Measurements from ENCODE around the gene LONP1. TPM values are rescaled to one million over a fixed set of nuclear protein-coding genes. Genes with fewer than 3 reads are reported as not detected.

Gene LONP1
- polyA plus RNA-seq, 3 donors = 12.1 to 37.2 (median 13.8) TPM

- Histone ChIP-seq H3K4me2 (replicated peaks; ENCODE audit: extremely low read depth, low read length, poor library complexity, severe bottlenecking) (peak overlapping the region; percentile 92), H3K9ac (ENCODE audit: insufficient read depth, low read length, poor library complexity, severe bottlenecking) (peak overlapping the region; percentile 91), H3K36me3 (replicated peaks in 1 of 2; ENCODE audit: control insufficient read depth in 1 of 2, insufficient read depth in 2 of 2, low read length in 2 of 2) (no peaks in the 10 kb centered on the region), H3K27me3 (ENCODE audit: control insufficient read depth in 2 of 2, insufficient read depth in 2 of 2, low read length in 2 of 2) (no peaks in the 10 kb centered on the region), H2AFZ (ENCODE audit: insufficient read depth, low read depth, low read length, poor library complexity, severe bottlenecking) (peak overlapping the region; percentile 96), H3K4me1 (ENCODE audit: control insufficient read depth in 1 of 2, insufficient read depth in 2 of 2, low read length in 2 of 2) (peaks cover 14 to 20% of the 10 kb centered on the region in 2 donors), H3K4me3 (replicated peaks in 1 of 3; ENCODE audit: low read depth in 2 of 3, low read length in 3 of 3) (peak overlapping the region; percentile 86 to 99 (median 95)), H3K9me3 (replicated peaks in 1 of 2; ENCODE audit: control insufficient read depth in 1 of 2, insufficient read depth in 1 of 2, low read length in 2 of 2) (no peaks in the 10 kb centered on the region), H4K20me1 (ENCODE audit: insufficient read depth, low read length) (no peaks in the 10 kb centered on the region), H3K79me2 (ENCODE audit: insufficient read depth, low read length) (peaks cover 8% of the 10 kb centered on the region), H3K27ac (ENCODE audit: low read depth in 1 of 2, low read length in 2 of 2) (peak overlapping the region; percentile 78 to 93)
- Mint-ChIP-seq H3K4me1 (peaks cover 21% of the 10 kb centered on the region), H3K4me3 (peak overlapping the region; percentile 97 to 99), H3K36me3 (no peaks in the 10 kb centered on the region), H3K9me3 (peaks cover 0 to 2% (median 0%) of the 10 kb centered on the region in 7 donors), H3K27me3 (ENCODE audit: low read depth in 3 of 3) (peaks cover 0 to 5% (median 5%) of the 10 kb centered on the region in 3 donors), H3K27ac (peak overlapping the region; percentile 94 to 99 (median 98))
- 37% methylated on average over 24 of the region's 26 CpGs for WGBS (ENCODE audit: insufficient coverage)
- DNase-seq = peak in 1 of 3 donors; percentile 13
- TF ChIP-seq CTCF (IDR thresholded peaks at IDR 0.05) = no peak
- intact Hi-C loops (cut with micrococcal nuclease) = loop anchor here (2.0 to 10.0 kb wide), 4 partner anchors 57 to 695 kb away; partner anchors contain the start of genes ALKBH7 (in 1 of the 2), DUS3L (in 1 of the 2), NDUFA11 (in 1 of the 2) and PSPN (in 1 of the 2)
Measured at GRCh38 chr19:5679289-5680083, 40.5 kb downstream of the LONP1 start.

- Histone ChIP-seq H3K27ac (ENCODE audit: low read depth in 1 of 2, low read length in 2 of 2) (no peak overlapping the region), H3K36me3 (replicated peaks in 1 of 2; ENCODE audit: control insufficient read depth in 1 of 2, insufficient read depth in 2 of 2, low read length in 2 of 2) (no peaks in the 10 kb centered on the region), H2AFZ (ENCODE audit: insufficient read depth, low read depth, low read length, poor library complexity, severe bottlenecking) (no peak overlapping the region), H3K27me3 (ENCODE audit: control insufficient read depth in 2 of 2, insufficient read depth in 2 of 2, low read length in 2 of 2) (no peaks in the 10 kb centered on the region), H3K4me2 (replicated peaks; ENCODE audit: extremely low read depth, low read length, poor library complexity, severe bottlenecking) (no peak overlapping the region), H3K4me1 (ENCODE audit: control insufficient read depth in 1 of 2, insufficient read depth in 2 of 2, low read length in 2 of 2) (peaks cover 14 to 20% of the 10 kb centered on the region in 2 donors), H3K4me3 (replicated peaks in 1 of 3; ENCODE audit: low read depth in 2 of 3, low read length in 3 of 3) (no peak overlapping the region), H3K9me3 (replicated peaks in 1 of 2; ENCODE audit: control insufficient read depth in 1 of 2, insufficient read depth in 1 of 2, low read length in 2 of 2) (no peaks in the 10 kb centered on the region), H3K9ac (ENCODE audit: insufficient read depth, low read length, poor library complexity, severe bottlenecking) (no peak overlapping the region), H3K79me2 (ENCODE audit: insufficient read depth, low read length) (peaks cover 8% of the 10 kb centered on the region), H4K20me1 (ENCODE audit: insufficient read depth, low read length) (no peaks in the 10 kb centered on the region)
- H3K27me3 Mint-ChIP-seq (ENCODE audit: low read depth in 3 of 3) = peaks cover 0 to 5% (median 5%) of the 10 kb centered on the region in 3 donors
- no peak overlapping the region for H3K4me3 Mint-ChIP-seq
- H3K36me3 Mint-ChIP-seq = peaks cover 0 to 7% of the 10 kb centered on the region in 2 donors
- no peak for TF ChIP-seq CTCF (IDR thresholded peaks at IDR 0.05)
- no peak overlapping the region for H3K27ac Mint-ChIP-seq
- no peak for DNase-seq
- H3K9me3 Mint-ChIP-seq = peaks cover 0 to 5% (median 2%) of the 10 kb centered on the region in 7 donors
- intact Hi-C loops (cut with micrococcal nuclease) = no loop called here
- WGBS (ENCODE audit: insufficient coverage) = 99% methylated on average over 16 of the region's 22 CpGs
- peaks cover 21% of the 10 kb centered on the region for H3K4me1 Mint-ChIP-seq
Measured at GRCh38 chr19:5678071-5678718, 41.8 kb downstream of the LONP1 start.
